Neural progenitor cell (in vitro differentiated cells): Measurements from ENCODE around the gene ADAMTS15. TPM values are rescaled to one million over a fixed set of nuclear protein-coding genes. Genes with fewer than 3 reads are reported as not detected.

Experiments used
- DNase-seq: peaks from one replicate; pipeline ENCODE4 v3.0.0-alpha.2; 2016; ENCODE audit warnings: low spot score
- H2AFZ ChIP-seq: fragments of 200-600 bp; sonication (generic); replicated peaks from 2 replicates; pipeline ENCODE4 v1.6.1; 2016; ENCODE audit warnings: antibody characterized with exemption
- H3F3A ChIP-seq: fragments of 200-600 bp; sonication (generic); 2 replicates; pipeline ENCODE4 v1.6.1; 2016; ENCODE audit warnings: antibody characterized with exemption, low read depth
- H3K27ac ChIP-seq: fragments of 200-600 bp; sonication (generic); 2 replicates; pipeline ENCODE4 v1.5.1; 2016; ENCODE audit warnings: mild to moderate bottlenecking
- H3K27me3 ChIP-seq: fragments of 200-600 bp; sonication (generic); 2 replicates; pipeline ENCODE4 v1.6.1; 2016; ENCODE audit warnings: mild to moderate bottlenecking, moderate library complexity
- H3K36me3 ChIP-seq: fragments of 200-600 bp; sonication (generic); 2 replicates; pipeline ENCODE4 v1.5.1; 2016
- H3K4me1 ChIP-seq: fragments of 200-600 bp; sonication (generic); 2 replicates; pipeline ENCODE4 v1.6.1; 2016; ENCODE audit warnings: mixed run types
- H3K4me2 ChIP-seq: fragments of 200-600 bp; sonication (generic); 2 replicates; pipeline ENCODE4 v1.6.1; 2016
- H3K4me3 ChIP-seq: fragments of 200-600 bp; sonication (generic); 2 replicates; pipeline ENCODE4 v1.5.1; 2016
- H3K79me2 ChIP-seq: fragments of 200-600 bp; sonication (generic); 2 replicates; pipeline ENCODE4 v1.6.1; 2016; ENCODE audit warnings: low read depth
- H3K9ac ChIP-seq: fragments of 200-600 bp; sonication (generic); 2 replicates; pipeline ENCODE4 v1.6.1; 2016
- H3K9me3 ChIP-seq: fragments of 200-600 bp; sonication (generic); 2 replicates; pipeline ENCODE4 v1.5.1; 2016; ENCODE audit warnings: low read depth
- H4K20me1 ChIP-seq: fragments of 200-600 bp; sonication (generic); 2 replicates; pipeline ENCODE4 v1.6.1; 2016; ENCODE audit warnings: low read depth
- H3K27ac Mint-ChIP-seq: 3 replicates; pipeline ENCODE4 v1.8.0; 2021; ENCODE audit warnings: mixed read lengths
- H3K27me3 Mint-ChIP-seq: 2 replicates; pipeline ENCODE4 v1.8.0; 2022; ENCODE audit warnings: low read depth, mild to moderate bottlenecking, inconsistent platforms, moderate library complexity, mixed read lengths; ENCODE audit not compliant: insufficient read depth
- H3K36me3 Mint-ChIP-seq: 3 replicates; pipeline ENCODE4 v1.8.0; 2021; ENCODE audit warnings: mixed read lengths
- H3K4me1 Mint-ChIP-seq: 3 replicates; pipeline ENCODE4 v1.8.0; 2021; ENCODE audit warnings: mixed read lengths
- H3K4me3 Mint-ChIP-seq: 3 replicates; pipeline ENCODE4 v1.8.0; 2021; ENCODE audit warnings: mild to moderate bottlenecking, moderate library complexity, mixed read lengths
- H3K9me3 Mint-ChIP-seq: 3 replicates; pipeline ENCODE4 v1.8.0; 2020; ENCODE audit warnings: mixed read lengths
- CTCF ChIP-seq: fragments of 200-600 bp; sonication (generic); IDR thresholded peaks from 2 replicates; pipeline ENCODE4 v1.5.1; 2017; ENCODE audit warnings: antibody characterized with exemption, mild to moderate bottlenecking
- EZH2 ChIP-seq: fragments of 200-600 bp; sonication (generic); IDR thresholded peaks from 2 replicates; pipeline ENCODE4 v1.6.1; 2017; ENCODE audit warnings: antibody characterized with exemption, mild to moderate bottlenecking, moderate library complexity
- EZH2phosphoT487 ChIP-seq: fragments of 200-600 bp; sonication (generic); IDR thresholded peaks from 2 replicates; pipeline ENCODE4 v1.6.1; 2017; ENCODE audit warnings: antibody characterized with exemption
- total RNA-seq: library from RNA; depleted of rRNA; stranded (reverse); fragments of >200 nt; gene quantifications from 2 replicates; pipeline ENCODE4 v1.2.3, GENCODE V29; 2015; ENCODE audit warnings: low replicate concordance

The ADAMTS15 gene
- total RNA-seq, 1 donor from 2014 or later = 0.09 TPM

- H3F3A ChIP-seq = no peaks in the 10 kb centered on the region
- H3K4me3 ChIP-seq = no peak overlapping the region
- peaks cover 3% of the 10 kb centered on the region for H3K27me3 Mint-ChIP-seq
- H3K36me3 Mint-ChIP-seq = peaks cover 2% of the 10 kb centered on the region
- no peaks in the 10 kb centered on the region for H4K20me1 ChIP-seq
- H2AFZ ChIP-seq = no peak overlapping the region
- no peaks in the 10 kb centered on the region for H3K36me3 ChIP-seq
- no peaks in the 10 kb centered on the region for H3K9me3 Mint-ChIP-seq
- H3K27me3 ChIP-seq = peaks cover 22% of the 10 kb centered on the region
- H3K27ac Mint-ChIP-seq = peak overlapping the region; percentile 44
- H3K4me1 Mint-ChIP-seq = peaks cover 5% of the 10 kb centered on the region
- no peak overlapping the region for H3K4me2 ChIP-seq
- H3K27ac ChIP-seq = no peak overlapping the region
- TF ChIP-seq EZH2 = no peak
- no peak for TF ChIP-seq CTCF
- TF ChIP-seq EZH2phosphoT487 = no peak
- H3K9me3 ChIP-seq = no peaks in the 10 kb centered on the region
- H3K4me1 ChIP-seq = no peaks in the 10 kb centered on the region
- H3K4me3 Mint-ChIP-seq = no peak overlapping the region
- no peak for DNase-seq
- H3K9ac ChIP-seq = no peak overlapping the region
- H3K79me2 ChIP-seq = no peaks in the 10 kb centered on the region
Measured at GRCh38 chr11:130459521-130459920, 11.1 kb downstream of the ADAMTS15 start.

GRCh38 chr11:130462101-130462885, 13.8 kb downstream of the ADAMTS15 start:
- no peaks in the 10 kb centered on the region for H3K27me3 Mint-ChIP-seq
- H3K27ac Mint-ChIP-seq = no peak overlapping the region

DNA sequence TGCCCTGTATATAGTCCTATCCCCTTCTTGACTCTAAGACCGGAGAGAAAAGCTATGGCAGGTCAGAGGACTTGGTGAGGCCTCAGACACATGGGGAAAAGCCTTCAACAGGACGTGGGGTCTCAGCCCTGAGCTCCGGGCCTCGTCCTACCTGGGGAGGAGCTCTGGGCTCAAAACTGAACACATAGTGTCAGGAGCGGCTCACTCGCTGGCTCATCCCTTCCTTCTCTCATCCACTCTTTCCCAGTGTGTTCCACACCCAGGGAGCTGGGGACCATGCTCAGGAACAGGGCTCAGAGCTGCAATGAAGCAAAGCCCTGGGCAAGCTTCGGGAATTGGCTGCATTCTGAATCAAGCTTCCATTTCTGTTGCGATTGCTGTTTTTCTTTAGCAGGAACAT, 14.5 kb downstream of the ADAMTS15 start:
- TF ChIP-seq EZH2 (no peak), EZH2phosphoT487 (no peak), CTCF (no peak)

More at GRCh38 chr11:130462101-130462885, 13.8 kb downstream of the ADAMTS15 start:
- no peak overlapping the region for H3K4me3 ChIP-seq
- no peak overlapping the region for H3K4me3 Mint-ChIP-seq
- H3K27me3 ChIP-seq = no peaks in the 10 kb centered on the region
- H3K36me3 Mint-ChIP-seq = peaks cover 2% of the 10 kb centered on the region
- H3K9me3 ChIP-seq = no peaks in the 10 kb centered on the region
- H3K36me3 ChIP-seq = no peaks in the 10 kb centered on the region
- no peaks in the 10 kb centered on the region for H4K20me1 ChIP-seq
- TF ChIP-seq EZH2 = no peak
- no peaks in the 10 kb centered on the region for H3K4me1 Mint-ChIP-seq
- H3K9me3 Mint-ChIP-seq = no peaks in the 10 kb centered on the region
- H3K4me1 ChIP-seq = no peaks in the 10 kb centered on the region
- DNase-seq = no peak
- H3K27ac ChIP-seq = no peak overlapping the region
- H3K4me2 ChIP-seq = no peak overlapping the region
- H2AFZ ChIP-seq = no peak overlapping the region
- H3K79me2 ChIP-seq = no peaks in the 10 kb centered on the region
- no peak overlapping the region for H3K9ac ChIP-seq
- no peaks in the 10 kb centered on the region for H3F3A ChIP-seq

DNA sequence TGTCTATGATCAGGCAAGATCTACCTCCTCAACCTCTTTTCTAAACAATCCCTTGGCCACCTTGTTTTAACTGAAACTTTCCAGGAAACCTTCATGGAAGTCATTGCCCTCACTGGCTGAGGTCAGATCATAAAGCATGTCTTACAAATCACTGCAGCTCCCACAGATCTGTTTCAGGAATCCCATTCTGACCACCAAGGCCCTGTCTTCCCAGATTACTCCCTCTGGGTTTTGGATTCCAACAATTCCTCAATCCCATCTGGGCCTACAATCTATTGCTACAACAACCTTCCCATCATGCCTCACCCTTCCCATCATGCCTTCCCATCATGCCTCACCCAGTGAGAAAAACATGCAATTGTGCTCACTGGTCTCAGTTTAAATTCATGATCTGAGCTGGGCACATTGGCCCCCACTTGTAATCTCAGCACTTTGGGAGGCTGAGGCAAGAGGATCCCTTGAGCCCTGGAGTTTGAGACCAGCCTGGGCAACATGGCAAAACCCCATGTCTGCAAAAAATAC, 15.9 kb downstream of the ADAMTS15 start:
- no peaks in the 10 kb centered on the region for H3K79me2 ChIP-seq
- peaks cover 2% of the 10 kb centered on the region for H3K36me3 Mint-ChIP-seq
- no peaks in the 10 kb centered on the region for H3K27me3 ChIP-seq
- H3K27ac ChIP-seq = no peak overlapping the region
- H2AFZ ChIP-seq = no peak overlapping the region
- no peak overlapping the region for H3K4me3 ChIP-seq
- H3K27ac Mint-ChIP-seq = no peak overlapping the region
- no peaks in the 10 kb centered on the region for H3F3A ChIP-seq
- no peak for DNase-seq
- H3K4me1 ChIP-seq = no peaks in the 10 kb centered on the region
- no peaks in the 10 kb centered on the region for H4K20me1 ChIP-seq
- H3K4me3 Mint-ChIP-seq = no peak overlapping the region
- no peaks in the 10 kb centered on the region for H3K27me3 Mint-ChIP-seq
- no peak overlapping the region for H3K9ac ChIP-seq
- no peak for TF ChIP-seq EZH2
- TF ChIP-seq CTCF = no peak
- TF ChIP-seq EZH2phosphoT487 = no peak
- no peak overlapping the region for H3K4me2 ChIP-seq
- no peaks in the 10 kb centered on the region for H3K4me1 Mint-ChIP-seq
- no peaks in the 10 kb centered on the region for H3K9me3 ChIP-seq
- no peaks in the 10 kb centered on the region for H3K36me3 ChIP-seq
- H3K9me3 Mint-ChIP-seq = no peaks in the 10 kb centered on the region

More for the DNA sequence above, 14.5 kb downstream of the ADAMTS15 start:
- H3K4me3 Mint-ChIP-seq = no peak overlapping the region
- no peak for DNase-seq
- no peaks in the 10 kb centered on the region for H3K27me3 Mint-ChIP-seq
- Histone ChIP-seq H3K79me2 (no peaks in the 10 kb centered on the region), H3K27ac (no peak overlapping the region), H3K9me3 (no peaks in the 10 kb centered on the region), H3K27me3 (no peaks in the 10 kb centered on the region), H3K4me1 (no peaks in the 10 kb centered on the region), H3K4me3 (no peak overlapping the region), H4K20me1 (no peaks in the 10 kb centered on the region), H3F3A (no peaks in the 10 kb centered on the region), H3K36me3 (no peaks in the 10 kb centered on the region), H3K4me2 (no peak overlapping the region), H2AFZ (no peak overlapping the region), H3K9ac (no peak overlapping the region)
- no peaks in the 10 kb centered on the region for H3K9me3 Mint-ChIP-seq
- H3K36me3 Mint-ChIP-seq = peaks cover 2% of the 10 kb centered on the region
- no peak overlapping the region for H3K27ac Mint-ChIP-seq
- H3K4me1 Mint-ChIP-seq = no peaks in the 10 kb centered on the region
